SKM-1 treated with dmso at 0.1 percent for 144 hours (cell line): ENCODE data around the gene SLC39A1.
"Not testable (repeated sequence)": the region's sequence is repeated elsewhere in the genome, so short reads cannot be mapped to it uniquely, and the experiment has no call there.

Source experiments
- DNase-seq: peaks from one replicate; lab custom pipeline; 2025; ENCODE audit not compliant: unreplicated experiment; lab: John Stamatoyannopoulos, UW

The SLC39A1 gene

GRCh38 chr1:153932156-153933131 is 30.9 kb downstream of the SLC39A1 start:
- DNase-seq = no peak

GRCh38 chr1:153929981-153930948 is 33.1 kb downstream of the SLC39A1 start:
- DNase-seq = no peak

GRCh38 chr1:153929426-153929825 is 33.9 kb downstream of the SLC39A1 start:
- DNase-seq = no peak

GRCh38 chr1:153928791-153929341 is 34.5 kb downstream of the SLC39A1 start:
- DNase-seq = no peak

- no peak for DNase-seq
These were observed 35.1 kb downstream of the SLC39A1 start for GRCh38 chr1:153928245-153928644.

GRCh38 chr1:153926405-153926804 is 36.9 kb downstream of the SLC39A1 start:
- DNase-seq = no peak

- peak; percentile 100 for DNase-seq
These were observed 40.1 kb downstream of the SLC39A1 start, which contains the start of gene GATAD2B for GRCh38 chr1:153922972-153923925. GATAD2B (minus strand) TSS chr1:153922972; CDS start chr1:153828347, 94,625 bp downstream.

- DNase-seq = peak; percentile 86
These were observed 41.0 kb downstream of the SLC39A1 start for GRCh38 chr1:153922076-153922971.

GRCh38 chr1:153921803-153922075 is 41.6 kb downstream of the SLC39A1 start:
- DNase-seq = no peak

- DNase-seq = no peak
These were observed 42.1 kb downstream of the SLC39A1 start for GRCh38 chr1:153921080-153921802.

GRCh38 chr1:153919876-153920852 is 43.2 kb downstream of the SLC39A1 start:
- DNase-seq = peak; percentile 68

- no peak for DNase-seq
These were observed 47.0 kb downstream of the SLC39A1 start for GRCh38 chr1:153916297-153916696.

GRCh38 chr1:153912349-153912748 is 51.0 kb downstream of the SLC39A1 start:
- DNase-seq = no peak

- not testable (repeated sequence) for DNase-seq
These were observed 52.8 kb downstream of the SLC39A1 start for GRCh38 chr1:153910560-153910959.
